ENCODE results near the gene RPTOR.
A peak's percentile ranks its signal among the peaks of the same experiment; 100 is the strongest.
"Not testable (repeated sequence)": the region's sequence is repeated elsewhere in the genome, so short reads cannot be mapped to it uniquely, and the experiment has no call there.

Gene RPTOR

GRCh38 chr17:80573701-80574100 is 29.1 kb downstream of the RPTOR start:
- Histone ChIP-seq H3K9me3 (ENCODE audit: control insufficient read depth, low read length) (no peaks in the 10 kb centered on the region), H3K27me3 (replicated peaks; ENCODE audit: control insufficient read depth, insufficient read depth, low read length, poor library complexity, severe bottlenecking) (no peaks in the 10 kb centered on the region), H3K27ac (ENCODE audit: insufficient read depth, low read length, poor library complexity, severe bottlenecking) (no peak overlapping the region), H3K4me3 (ENCODE audit: insufficient read depth, low read depth, low read length, poor library complexity, severe bottlenecking) (no peak overlapping the region), H3K4me1 (ENCODE audit: control insufficient read depth, insufficient read depth, low read length, poor library complexity, severe bottlenecking) (no peaks in the 10 kb centered on the region), H3K36me3 (ENCODE audit: control insufficient read depth, insufficient read depth, low read length) (no peaks in the 10 kb centered on the region)
- DNase-seq, result no peak

GRCh38 chr17:80574496-80574895 is 29.9 kb downstream of the RPTOR start:
- Histone ChIP-seq H3K4me1 (ENCODE audit: control insufficient read depth, insufficient read depth, low read length, poor library complexity, severe bottlenecking) (no peaks in the 10 kb centered on the region), H3K27me3 (replicated peaks; ENCODE audit: control insufficient read depth, insufficient read depth, low read length, poor library complexity, severe bottlenecking) (no peaks in the 10 kb centered on the region), H3K4me3 (ENCODE audit: insufficient read depth, low read depth, low read length, poor library complexity, severe bottlenecking) (no peak overlapping the region), H3K27ac (ENCODE audit: insufficient read depth, low read length, poor library complexity, severe bottlenecking) (no peak overlapping the region), H3K9me3 (ENCODE audit: control insufficient read depth, low read length) (no peaks in the 10 kb centered on the region), H3K36me3 (ENCODE audit: control insufficient read depth, insufficient read depth, low read length) (no peaks in the 10 kb centered on the region)
- DNase-seq, result no peak

- no peaks in the 10 kb centered on the region for H3K9me3 ChIP-seq (ENCODE audit: control insufficient read depth, low read length)
- no peak overlapping the region for H3K27ac ChIP-seq (ENCODE audit: insufficient read depth, low read length, poor library complexity, severe bottlenecking)
- no peaks in the 10 kb centered on the region for H3K27me3 ChIP-seq (replicated peaks; ENCODE audit: control insufficient read depth, insufficient read depth, low read length, poor library complexity, severe bottlenecking)
- DNase-seq, result peak; percentile 68 to 81 (median 72)
- H3K36me3 ChIP-seq (ENCODE audit: control insufficient read depth, insufficient read depth, low read length), result no peaks in the 10 kb centered on the region
- no peak overlapping the region for H3K4me3 ChIP-seq (ENCODE audit: insufficient read depth, low read depth, low read length, poor library complexity, severe bottlenecking)
- H3K4me1 ChIP-seq (ENCODE audit: control insufficient read depth, insufficient read depth, low read length, poor library complexity, severe bottlenecking), result no peaks in the 10 kb centered on the region
Measured at GRCh38 chr17:80575057-80575875, 30.6 kb downstream of the RPTOR start.

DNA sequence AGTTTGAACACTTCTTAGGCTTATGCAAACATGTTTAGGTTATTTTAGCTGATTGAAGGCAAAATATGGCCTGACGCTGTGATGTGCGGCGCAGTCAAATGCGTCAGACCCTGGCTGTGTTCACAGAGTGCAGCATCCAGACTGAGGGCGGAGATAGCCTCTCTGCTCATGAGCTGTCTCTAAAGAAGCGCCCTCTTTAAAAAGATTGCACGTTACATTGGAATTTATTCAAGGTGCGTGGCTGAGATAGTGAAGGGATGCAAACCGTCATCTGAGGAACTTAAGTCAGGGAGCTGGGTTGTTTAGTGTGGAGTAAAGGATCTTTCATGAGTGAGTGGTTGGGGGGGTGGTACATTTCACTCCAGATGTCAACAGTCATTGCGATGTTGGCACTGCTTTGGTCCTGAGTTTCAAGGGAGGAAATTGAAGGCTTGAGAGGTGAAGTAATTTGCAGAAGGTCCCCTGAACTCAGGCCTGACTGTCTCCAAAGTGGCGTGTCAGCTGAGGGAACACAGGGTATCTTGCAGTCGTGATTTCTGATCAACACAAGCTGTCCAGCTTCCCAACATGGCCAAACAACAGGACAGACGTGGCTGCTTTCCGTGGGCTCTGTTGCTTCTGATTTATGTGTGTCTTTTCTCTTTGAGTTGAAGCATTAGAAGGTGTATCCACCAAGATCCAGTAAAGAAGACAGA is 33.4 kb downstream of the RPTOR start:
- Histone ChIP-seq H3K9me3 (ENCODE audit: control insufficient read depth, low read length) (no peaks in the 10 kb centered on the region), H3K36me3 (ENCODE audit: control insufficient read depth, insufficient read depth, low read length) (no peaks in the 10 kb centered on the region), H3K4me1 (ENCODE audit: control insufficient read depth, insufficient read depth, low read length, poor library complexity, severe bottlenecking) (no peaks in the 10 kb centered on the region), H3K27me3 (replicated peaks; ENCODE audit: control insufficient read depth, insufficient read depth, low read length, poor library complexity, severe bottlenecking) (no peaks in the 10 kb centered on the region), H3K4me3 (ENCODE audit: insufficient read depth, low read depth, low read length, poor library complexity, severe bottlenecking) (no peak overlapping the region), H3K27ac (ENCODE audit: insufficient read depth, low read length, poor library complexity, severe bottlenecking) (no peak overlapping the region)
- no peak for DNase-seq

DNA sequence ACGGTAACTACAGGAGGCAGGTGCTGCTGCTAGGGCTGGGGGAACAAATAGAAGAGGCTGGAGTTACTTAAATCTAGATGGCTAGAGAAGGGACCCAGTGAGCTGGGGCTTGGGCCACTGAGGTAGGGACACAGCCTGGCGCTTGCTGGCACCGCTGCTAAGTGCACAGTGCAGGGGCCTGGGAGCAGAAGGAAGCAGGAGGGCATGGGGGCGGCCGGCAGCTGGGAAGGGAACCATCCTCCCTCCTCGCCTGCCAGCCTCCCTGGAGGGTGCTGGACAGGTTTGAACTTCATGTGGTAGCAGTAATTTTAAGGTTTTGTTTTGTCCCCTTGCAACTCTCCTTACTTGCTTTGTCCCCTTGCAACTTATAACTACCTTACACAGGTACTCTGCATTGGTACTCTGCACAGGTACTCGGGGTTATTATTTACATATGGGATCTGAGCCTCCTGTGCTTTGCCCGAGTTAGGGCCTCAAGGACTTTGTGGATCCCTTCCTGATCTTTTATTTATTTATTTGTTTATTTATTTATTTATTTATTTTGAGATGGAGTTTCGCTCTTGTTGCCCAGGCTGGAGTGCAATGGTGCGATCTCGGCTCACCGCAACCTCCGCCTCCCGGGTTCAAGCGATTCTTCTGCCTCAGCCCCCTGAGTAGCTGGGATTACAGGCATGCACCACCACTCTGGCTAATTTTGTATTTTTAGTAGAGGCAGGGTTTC is 34.2 kb downstream of the RPTOR start:
- H3K4me3 ChIP-seq (ENCODE audit: insufficient read depth, low read depth, low read length, poor library complexity, severe bottlenecking); H3K4me1 ChIP-seq (ENCODE audit: control insufficient read depth, insufficient read depth, low read length, poor library complexity, severe bottlenecking); DNase-seq; H3K36me3 ChIP-seq (ENCODE audit: control insufficient read depth, insufficient read depth, low read length); H3K27ac ChIP-seq (ENCODE audit: insufficient read depth, low read length, poor library complexity, severe bottlenecking); H3K27me3 ChIP-seq (replicated peaks; ENCODE audit: control insufficient read depth, insufficient read depth, low read length, poor library complexity, severe bottlenecking); H3K9me3 ChIP-seq (ENCODE audit: control insufficient read depth, low read length): not testable (repeated sequence)

- no peak for DNase-seq
- Histone ChIP-seq H3K9me3 (ENCODE audit: control insufficient read depth, low read length) (no peaks in the 10 kb centered on the region), H3K27me3 (replicated peaks; ENCODE audit: control insufficient read depth, insufficient read depth, low read length, poor library complexity, severe bottlenecking) (no peaks in the 10 kb centered on the region), H3K36me3 (ENCODE audit: control insufficient read depth, insufficient read depth, low read length) (no peaks in the 10 kb centered on the region), H3K4me1 (ENCODE audit: control insufficient read depth, insufficient read depth, low read length, poor library complexity, severe bottlenecking) (no peaks in the 10 kb centered on the region), H3K27ac (ENCODE audit: insufficient read depth, low read length, poor library complexity, severe bottlenecking) (no peak overlapping the region), H3K4me3 (ENCODE audit: insufficient read depth, low read depth, low read length, poor library complexity, severe bottlenecking) (no peak overlapping the region)
Measured at GRCh38 chr17:80582165-80582564, 37.5 kb downstream of the RPTOR start.

- H3K4me3 ChIP-seq (ENCODE audit: insufficient read depth, low read depth, low read length, poor library complexity, severe bottlenecking), result no peak overlapping the region
- no peaks in the 10 kb centered on the region for H3K36me3 ChIP-seq (ENCODE audit: control insufficient read depth, insufficient read depth, low read length)
- H3K27ac ChIP-seq (ENCODE audit: insufficient read depth, low read length, poor library complexity, severe bottlenecking), result no peak overlapping the region
- H3K9me3 ChIP-seq (ENCODE audit: control insufficient read depth, low read length), result no peaks in the 10 kb centered on the region
- H3K4me1 ChIP-seq (ENCODE audit: control insufficient read depth, insufficient read depth, low read length, poor library complexity, severe bottlenecking), result no peaks in the 10 kb centered on the region
- no peaks in the 10 kb centered on the region for H3K27me3 ChIP-seq (replicated peaks; ENCODE audit: control insufficient read depth, insufficient read depth, low read length, poor library complexity, severe bottlenecking)
- no peak for DNase-seq
Measured at GRCh38 chr17:80584176-80584905, 39.7 kb downstream of the RPTOR start.

GRCh38 chr17:80585890-80586845 is 41.5 kb downstream of the RPTOR start:
- Histone ChIP-seq H3K4me1 (ENCODE audit: control insufficient read depth, insufficient read depth, low read length, poor library complexity, severe bottlenecking) (no peaks in the 10 kb centered on the region), H3K27me3 (replicated peaks; ENCODE audit: control insufficient read depth, insufficient read depth, low read length, poor library complexity, severe bottlenecking) (no peaks in the 10 kb centered on the region), H3K4me3 (ENCODE audit: insufficient read depth, low read depth, low read length, poor library complexity, severe bottlenecking) (no peak overlapping the region), H3K36me3 (ENCODE audit: control insufficient read depth, insufficient read depth, low read length) (no peaks in the 10 kb centered on the region), H3K9me3 (ENCODE audit: control insufficient read depth, low read length) (no peaks in the 10 kb centered on the region), H3K27ac (ENCODE audit: insufficient read depth, low read length, poor library complexity, severe bottlenecking) (no peak overlapping the region)
- no peak for DNase-seq

DNA sequence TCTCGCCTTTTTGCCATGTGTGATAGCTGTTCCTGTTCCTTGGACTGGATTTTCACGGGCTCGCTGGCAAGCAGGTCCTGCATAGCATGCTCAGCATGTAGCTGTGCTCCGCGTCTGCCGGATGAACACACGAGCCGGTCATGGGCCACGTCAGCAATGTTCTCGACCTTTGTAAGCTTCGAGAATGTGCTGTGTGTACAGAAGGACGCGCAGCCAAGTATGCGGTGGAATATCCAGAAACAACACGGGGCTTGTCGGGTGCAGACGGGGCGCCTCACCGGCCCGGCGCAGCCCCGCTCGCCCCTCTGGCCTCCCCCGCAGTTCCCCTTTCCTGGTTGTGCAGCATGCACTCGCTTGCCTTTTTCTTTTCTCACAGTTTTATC is 42.2 kb downstream of the RPTOR start:
- DNase-seq, result no peak
- Histone ChIP-seq H3K9me3 (ENCODE audit: control insufficient read depth, low read length) (no peaks in the 10 kb centered on the region), H3K4me3 (ENCODE audit: insufficient read depth, low read depth, low read length, poor library complexity, severe bottlenecking) (no peak overlapping the region), H3K27ac (ENCODE audit: insufficient read depth, low read length, poor library complexity, severe bottlenecking) (no peak overlapping the region), H3K36me3 (ENCODE audit: control insufficient read depth, insufficient read depth, low read length) (no peaks in the 10 kb centered on the region), H3K4me1 (ENCODE audit: control insufficient read depth, insufficient read depth, low read length, poor library complexity, severe bottlenecking) (no peaks in the 10 kb centered on the region), H3K27me3 (replicated peaks; ENCODE audit: control insufficient read depth, insufficient read depth, low read length, poor library complexity, severe bottlenecking) (no peaks in the 10 kb centered on the region)

Data from effector memory CD4-positive, alpha-beta T cell (primary cell).